Loucy (cell line): ENCODE data around the gene BAIAP2L1.

ENCODE experiments used
- H2AFZ ChIP-seq: fragments of 200-600 bp; sonication (generic); 2 replicates; pipeline ENCODE4 v1.6.0; 2016; ENCODE audit warnings: antibody characterized with exemption, mild to moderate bottlenecking, low read length, moderate library complexity
- H3F3A ChIP-seq: fragments of 200-600 bp; 2 replicates; pipeline ENCODE4 v1.6.0; 2016; ENCODE audit warnings: antibody characterized with exemption, low read depth, mild to moderate bottlenecking
- H3K27me3 ChIP-seq: fragments of 200-600 bp; sonication (generic); 2 replicates; pipeline ENCODE4 v1.6.1; 2014; ENCODE audit warnings: low read length, mild to moderate bottlenecking; ENCODE audit not compliant: insufficient read depth, poor library complexity, severe bottlenecking
- H3K36me3 ChIP-seq: fragments of 200-600 bp; sonication (generic); 2 replicates; pipeline ENCODE4 v1.6.1; 2016; ENCODE audit warnings: low read length; ENCODE audit not compliant: insufficient read depth
- H3K4me1 ChIP-seq: fragments of 200-600 bp; sonication (generic); 2 replicates; pipeline ENCODE4 v1.5.1; 2014; ENCODE audit warnings: low read length, mild to moderate bottlenecking; ENCODE audit not compliant: insufficient read depth, poor library complexity, severe bottlenecking
- H3K4me2 ChIP-seq: fragments of 200-600 bp; sonication (generic); 2 replicates; pipeline ENCODE4 v1.6.0; 2014; ENCODE audit warnings: antibody characterized with exemption, low read length, low read depth, mild to moderate bottlenecking; ENCODE audit not compliant: poor library complexity, severe bottlenecking
- H3K4me3 ChIP-seq: fragments of 200-600 bp; sonication (generic); 2 replicates; pipeline ENCODE4 v1.5.1; 2014; ENCODE audit warnings: low read length, mild to moderate bottlenecking, mixed read lengths; ENCODE audit not compliant: poor library complexity, severe bottlenecking
- H3K79me2 ChIP-seq: fragments of 200-600 bp; sonication (generic); 2 replicates; pipeline ENCODE4 v1.6.1; 2014; ENCODE audit warnings: low read length; ENCODE audit not compliant: insufficient read depth
- H3K9ac ChIP-seq: fragments of 200-600 bp; sonication (generic); 2 replicates; pipeline ENCODE4 v1.6.0; 2014; ENCODE audit warnings: mild to moderate bottlenecking, low read depth, low read length, moderate library complexity; ENCODE audit not compliant: poor library complexity, severe bottlenecking
- H3K9me2 ChIP-seq: fragments of 200-600 bp; sonication (generic); replicated peaks from 2 replicates; pipeline ENCODE4 v1.6.1; 2016; ENCODE audit warnings: low read depth, low read length, mixed read lengths
- H3K9me3 ChIP-seq: fragments of 200-600 bp; sonication (generic); 2 replicates; pipeline ENCODE4 v1.6.1; 2014; ENCODE audit warnings: mild to moderate bottlenecking, antibody characterized with exemption, low read length, low read depth; ENCODE audit not compliant: insufficient read depth
- H4K20me1 ChIP-seq: fragments of 200-600 bp; sonication (generic); 2 replicates; pipeline ENCODE4 v1.6.0; 2014; ENCODE audit warnings: antibody characterized with exemption, low read length, mild to moderate bottlenecking; ENCODE audit not compliant: insufficient read depth, poor library complexity, severe bottlenecking
- EZH2phosphoT487 ChIP-seq: fragments of 200-600 bp; IDR thresholded peaks from 2 replicates; pipeline ENCODE4 v1.6.1; 2018; ENCODE audit warnings: antibody characterized with exemption, mild to moderate bottlenecking, moderate library complexity, borderline replicate concordance
- TF ChIP-seq, protein P1 (sequence below): fragments of 200-600 bp; sonication (generic); conservative IDR thresholded peaks from 2 replicates; pipeline ENCODE4 v1.5.1; 2014; ENCODE audit warnings: mild to moderate bottlenecking, antibody characterized with exemption, low read length

The BAIAP2L1 gene

DNA sequence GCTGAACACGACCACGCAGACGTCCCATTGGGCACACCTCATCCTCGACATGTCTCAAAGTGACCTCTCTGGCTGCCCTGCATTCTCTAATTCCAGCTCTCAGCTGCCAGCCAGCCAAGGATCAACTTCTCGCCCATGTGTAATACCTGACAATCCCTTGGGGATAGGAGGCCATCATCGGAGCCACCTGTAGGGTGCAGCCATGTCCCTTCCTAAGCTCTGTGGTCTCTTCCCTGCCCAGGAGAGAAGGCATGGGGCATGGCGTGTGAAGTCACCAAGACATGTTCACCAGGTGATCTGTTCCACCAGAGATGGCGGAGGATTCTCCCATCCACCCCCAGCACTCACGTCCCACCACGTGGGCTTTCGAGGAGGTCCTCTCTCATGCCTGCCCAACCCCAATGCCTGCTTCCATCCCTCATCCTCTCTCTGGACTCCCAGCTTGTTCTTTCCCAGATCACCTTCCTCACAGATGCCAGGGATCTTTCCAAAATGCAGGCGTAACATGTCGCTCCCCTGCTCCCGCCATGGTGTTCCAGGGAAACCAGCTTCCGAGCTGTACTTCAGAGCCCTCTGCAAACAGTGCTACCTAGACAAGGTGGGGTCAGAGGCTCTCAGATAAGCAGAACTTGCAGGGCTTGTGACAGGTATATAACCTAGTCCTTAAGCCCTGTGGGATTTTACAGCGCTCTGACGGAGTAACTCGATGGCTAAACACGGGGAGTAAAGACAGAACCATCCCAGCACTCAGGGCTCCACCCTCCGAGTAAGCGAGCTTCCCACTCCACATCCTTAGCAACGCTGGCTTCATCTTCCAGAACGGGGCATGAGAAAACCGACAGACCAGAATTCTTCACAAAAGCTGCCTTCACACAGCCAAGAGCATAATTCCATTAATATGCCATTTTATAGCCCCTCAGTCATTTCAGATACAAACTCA is 78.3 kb downstream of the BAIAP2L1 start:
- Histone ChIP-seq H3K9me3 (no peaks in the 10 kb centered on the region), H2AFZ (no peak overlapping the region), H3K9me2 (no peaks in the 10 kb centered on the region), H3K79me2 (no peaks in the 10 kb centered on the region), H4K20me1 (no peaks in the 10 kb centered on the region), H3F3A (no peaks in the 10 kb centered on the region), H3K4me3 (no peak overlapping the region), H3K9ac (no peak overlapping the region), H3K4me2 (no peak overlapping the region), H3K4me1 (no peaks in the 10 kb centered on the region), H3K36me3 (no peaks in the 10 kb centered on the region), H3K27me3 (no peaks in the 10 kb centered on the region)
- no peak for TF ChIP-seq EZH2phosphoT487
- TF ChIP-seq, protein P1, sequence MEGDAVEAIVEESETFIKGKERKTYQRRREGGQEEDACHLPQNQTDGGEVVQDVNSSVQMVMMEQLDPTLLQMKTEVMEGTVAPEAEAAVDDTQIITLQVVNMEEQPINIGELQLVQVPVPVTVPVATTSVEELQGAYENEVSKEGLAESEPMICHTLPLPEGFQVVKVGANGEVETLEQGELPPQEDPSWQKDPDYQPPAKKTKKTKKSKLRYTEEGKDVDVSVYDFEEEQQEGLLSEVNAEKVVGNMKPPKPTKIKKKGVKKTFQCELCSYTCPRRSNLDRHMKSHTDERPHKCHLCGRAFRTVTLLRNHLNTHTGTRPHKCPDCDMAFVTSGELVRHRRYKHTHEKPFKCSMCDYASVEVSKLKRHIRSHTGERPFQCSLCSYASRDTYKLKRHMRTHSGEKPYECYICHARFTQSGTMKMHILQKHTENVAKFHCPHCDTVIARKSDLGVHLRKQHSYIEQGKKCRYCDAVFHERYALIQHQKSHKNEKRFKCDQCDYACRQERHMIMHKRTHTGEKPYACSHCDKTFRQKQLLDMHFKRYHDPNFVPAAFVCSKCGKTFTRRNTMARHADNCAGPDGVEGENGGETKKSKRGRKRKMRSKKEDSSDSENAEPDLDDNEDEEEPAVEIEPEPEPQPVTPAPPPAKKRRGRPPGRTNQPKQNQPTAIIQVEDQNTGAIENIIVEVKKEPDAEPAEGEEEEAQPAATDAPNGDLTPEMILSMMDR, result no peak

DNA sequence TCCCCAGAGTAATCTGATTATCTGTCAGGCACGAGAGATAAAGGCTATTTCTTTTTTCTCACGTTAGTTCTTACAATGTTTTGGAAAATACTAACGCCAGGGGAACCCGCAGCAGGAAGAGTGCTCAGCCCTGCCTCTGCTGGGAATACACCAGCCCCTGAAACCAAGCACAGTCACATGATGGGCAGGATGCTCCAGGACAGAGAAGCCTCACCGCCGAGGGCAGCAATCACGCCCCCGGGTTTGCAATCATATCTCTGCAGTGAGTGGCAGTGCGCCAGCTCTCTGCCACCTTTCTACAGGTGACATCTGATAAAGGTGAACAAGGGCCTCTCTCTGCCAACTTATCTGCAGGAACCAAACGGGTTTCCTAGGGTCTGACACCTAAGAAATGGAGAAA is 79.6 kb downstream of the BAIAP2L1 start:
- no peaks in the 10 kb centered on the region for H3K27me3 ChIP-seq
- H4K20me1 ChIP-seq, result no peaks in the 10 kb centered on the region
- no peaks in the 10 kb centered on the region for H3K9me3 ChIP-seq
- TF ChIP-seq, protein P1, result no peak
- no peak for TF ChIP-seq EZH2phosphoT487
- no peaks in the 10 kb centered on the region for H3K36me3 ChIP-seq
- no peaks in the 10 kb centered on the region for H3K79me2 ChIP-seq
- H3K4me1 ChIP-seq, result no peaks in the 10 kb centered on the region
- H3K4me3 ChIP-seq, result no peak overlapping the region
- H2AFZ ChIP-seq, result no peak overlapping the region
- H3F3A ChIP-seq, result no peaks in the 10 kb centered on the region
- no peak overlapping the region for H3K4me2 ChIP-seq
- H3K9me2 ChIP-seq, result no peaks in the 10 kb centered on the region
- H3K9ac ChIP-seq, result no peak overlapping the region

DNA sequence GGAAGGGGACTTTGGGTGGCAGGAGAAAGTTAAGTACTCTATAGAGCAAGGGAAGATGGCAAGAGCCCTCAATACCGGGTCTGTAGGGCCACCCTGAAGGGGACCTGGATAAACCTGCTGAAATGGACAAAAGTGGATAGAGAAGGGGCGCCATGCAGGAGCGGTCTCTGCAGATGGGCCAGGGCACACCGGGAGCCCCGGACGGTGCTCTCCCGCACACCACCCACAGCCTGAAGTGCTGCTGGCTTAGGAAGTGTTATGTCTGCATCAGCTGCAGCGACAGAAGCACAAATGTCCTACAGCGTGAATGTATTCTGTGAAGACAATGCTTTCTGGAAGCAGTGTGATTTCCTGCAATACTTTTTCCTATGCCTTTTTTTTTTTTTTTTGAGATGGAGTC is 81.7 kb downstream of the BAIAP2L1 start:
- H3K4me2 ChIP-seq, result no peak overlapping the region
- H3K27me3 ChIP-seq, result no peaks in the 10 kb centered on the region
- TF ChIP-seq EZH2phosphoT487, result no peak
- TF ChIP-seq, protein P1, result no peak
- no peaks in the 10 kb centered on the region for H3F3A ChIP-seq
- no peaks in the 10 kb centered on the region for H3K36me3 ChIP-seq
- no peaks in the 10 kb centered on the region for H4K20me1 ChIP-seq
- H3K4me1 ChIP-seq, result no peaks in the 10 kb centered on the region
- no peaks in the 10 kb centered on the region for H3K79me2 ChIP-seq
- H3K9me3 ChIP-seq, result no peaks in the 10 kb centered on the region
- H3K9me2 ChIP-seq, result no peaks in the 10 kb centered on the region
- H3K9ac ChIP-seq, result no peak overlapping the region
- H3K4me3 ChIP-seq, result no peak overlapping the region
- no peak overlapping the region for H2AFZ ChIP-seq
